OCI-LY3 (cell line): ENCODE results near the gene TAT.

Experiments
- CTCF ChIP-seq: fragments of 200-600, 300-600 bp; sonication (generic); IDR thresholded peaks from 2 replicates; pipeline ENCODE4 v1.5.1; 2014; ENCODE audit warnings: antibody characterized with exemption, low read length, low read depth
- EZH2phosphoT487 ChIP-seq: fragments of 200-600 bp; shearing (Covaris generic); IDR thresholded peaks from 2 replicates; pipeline ENCODE4 v1.6.1; 2018; ENCODE audit warnings: antibody characterized with exemption, mixed run types, low read depth

- TF ChIP-seq CTCF = no peak
- no peak for TF ChIP-seq EZH2phosphoT487
Observed at GRCh38 chr16:71557954-71558582, 18.8 kb downstream of the TAT start.
